Right cardiac atrium (tissue), 5 donors: Measurements from ENCODE around the gene CDH22. TPM values are rescaled to one million over a fixed set of nuclear protein-coding genes. Genes with fewer than 3 reads are reported as not detected.

Experiments
- ATAC-seq, 2 donors: fragments of 200-7000 bp; cut with Tn5 transposase; one replicate each; pipeline versions ENCODE4 v1.8.0 to v1.9.1; 2020; ENCODE audit warnings: moderate library complexity in 2 of 2, mild to moderate bottlenecking in 1 of 2
- DNase-seq, 3 donors: peaks; one replicate each; pipeline ENCODE4 v3.0.0-alpha.2; 2020
- H3K27ac ChIP-seq: one replicate; pipeline ENCODE4 v1.5.1; 2013; ENCODE audit warnings: mild to moderate bottlenecking, low read length, control low read depth, moderate library complexity
- H3K27me3 ChIP-seq: one replicate; pipeline ENCODE4 v1.6.1; 2013; ENCODE audit not compliant: control insufficient read depth, insufficient read depth
- H3K4me1 ChIP-seq: one replicate; pipeline ENCODE4 v1.6.1; 2013; ENCODE audit warnings: low read length; ENCODE audit not compliant: control insufficient read depth, insufficient read depth
- H3K4me3 ChIP-seq: one replicate; pipeline ENCODE4 v1.5.1; 2013; ENCODE audit warnings: low read length, control low read depth
- H3K9me3 ChIP-seq: one replicate; pipeline ENCODE4 v1.6.1; 2013; ENCODE audit warnings: low read length; ENCODE audit not compliant: control insufficient read depth
- WGBS: extraction: QIAGEN DNeasy Blood & Tissue Kit; methylation state at CpG from one replicate; pipeline ENCODE4 v1.1.7; 2013; 5-methylcytosine and 5-hydroxymethylcytosine counted together
- intact Hi-C, 4 donors: fragments of 100-400 bp; cut with DNase I; formaldehyde crosslinking; loops; one replicate each; pipeline versions ENCODE4 v1.11.0 to v1.14.0; 2022 to 2023
- polyA plus RNA-seq: library from polyadenylated mRNA; stranded (reverse); fragments of 200-250 nt; gene quantifications from one replicate; pipeline ENCODE4 v1.2.3, GENCODE V29; 2013
- total RNA-seq, 4 donors: library from RNA; stranded (reverse); fragmentation: NEBNext Ultra II Directional; extraction: Animal tissue kit (Norgen Biotek cat#: 25700); gene quantifications; one replicate each; pipeline ENCODE4 v1.2.1, GENCODE V29; 2021
- donor health status: healthy with polysubstance abuse.
- donor health status: DM: no; HTN: yes; CAD: no.
- donor health status: DM: no; HTN: no; CAD: no.
- donor health status: DM: no; HTN: yes; CAD: no; lungs with severe emphysema.
- donor health status: DM: yes; HTN: yes; CAD: no.

The CDH22 gene
- total and polyA plus RNA-seq, 5 donors: 1.6 to 7.0 (median 4.0) TPM

GRCh38 chr20:46330831-46331371, 22.6 kb upstream of the CDH22 start:
- H3K4me1 ChIP-seq: no peaks in the 10 kb centered on the region
- H3K27ac ChIP-seq: no peak overlapping the region
- intact Hi-C loops: no loop called here
- H3K9me3 ChIP-seq: no peaks in the 10 kb centered on the region
- DNase-seq (no peak), ATAC-seq (no peak)
- no peaks in the 10 kb centered on the region for H3K27me3 ChIP-seq
- 73% methylated on average over 13 of the region's 13 CpGs for WGBS
- H3K4me3 ChIP-seq: no peak overlapping the region

DNA sequence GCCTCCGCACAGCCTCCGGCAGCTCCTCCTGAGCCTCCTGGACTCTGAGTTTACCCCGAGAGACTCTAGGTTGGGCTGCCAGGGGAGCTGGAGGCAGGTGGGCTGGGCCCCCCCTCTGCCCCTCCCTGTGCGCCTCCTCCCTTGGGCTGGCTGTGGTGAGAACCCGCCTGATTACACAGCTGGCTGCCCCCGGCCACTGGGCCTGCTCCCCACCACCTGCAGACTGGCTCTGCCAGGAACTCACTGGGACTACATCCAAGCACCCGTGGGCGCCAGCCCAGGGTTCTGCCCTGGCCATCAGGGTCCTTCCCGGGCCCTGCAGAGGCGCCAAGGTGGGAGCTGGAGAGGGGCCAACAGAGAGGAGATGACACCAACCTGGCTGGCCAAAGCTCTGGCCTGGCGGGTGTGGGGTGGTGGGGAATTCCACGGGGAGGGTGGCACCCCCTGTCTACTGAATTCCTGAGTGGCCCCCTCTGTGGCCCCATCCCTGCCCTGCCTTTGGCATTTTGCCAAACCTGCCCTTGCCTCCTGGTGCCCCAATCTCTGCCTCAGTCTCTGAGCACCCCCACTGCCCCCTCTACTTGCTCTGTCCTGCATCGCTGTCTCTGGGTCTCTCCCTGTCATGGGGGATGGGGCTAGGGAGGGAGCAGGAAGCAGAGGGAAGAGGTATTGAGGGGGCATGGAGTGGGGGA, 21.9 kb upstream of the CDH22 start:
- Histone ChIP-seq H3K4me3 (no peak overlapping the region), H3K9me3 (no peaks in the 10 kb centered on the region), H3K27ac (no peak overlapping the region), H3K27me3 (no peaks in the 10 kb centered on the region), H3K4me1 (no peaks in the 10 kb centered on the region)
- ATAC-seq: no peak
- DNase-seq: no peak
- 47% methylated on average over 13 of the region's 13 CpGs for WGBS
- intact Hi-C loops: no loop called here

GRCh38 chr20:46328200-46328882, 20.0 kb upstream of the CDH22 start:
- Histone ChIP-seq H3K4me1 (no peaks in the 10 kb centered on the region), H3K27ac (no peak overlapping the region), H3K4me3 (no peak overlapping the region), H3K9me3 (no peaks in the 10 kb centered on the region), H3K27me3 (no peaks in the 10 kb centered on the region)
- intact Hi-C loops: no loop called here
- ATAC-seq (no peak), DNase-seq (no peak)
- WGBS: 48% methylated on average over 16 of the region's 16 CpGs

- Histone ChIP-seq H3K4me3 (no peak overlapping the region), H3K27ac (no peak overlapping the region), H3K27me3 (no peaks in the 10 kb centered on the region), H3K9me3 (no peaks in the 10 kb centered on the region), H3K4me1 (no peaks in the 10 kb centered on the region)
- intact Hi-C loops: no loop called here
- 92% methylated on average over 6 of the region's 6 CpGs for WGBS
- no peak for ATAC-seq
- no peak for DNase-seq
These were observed 19.3 kb upstream of the CDH22 start for GRCh38 chr20:46327557-46327956.

DNA sequence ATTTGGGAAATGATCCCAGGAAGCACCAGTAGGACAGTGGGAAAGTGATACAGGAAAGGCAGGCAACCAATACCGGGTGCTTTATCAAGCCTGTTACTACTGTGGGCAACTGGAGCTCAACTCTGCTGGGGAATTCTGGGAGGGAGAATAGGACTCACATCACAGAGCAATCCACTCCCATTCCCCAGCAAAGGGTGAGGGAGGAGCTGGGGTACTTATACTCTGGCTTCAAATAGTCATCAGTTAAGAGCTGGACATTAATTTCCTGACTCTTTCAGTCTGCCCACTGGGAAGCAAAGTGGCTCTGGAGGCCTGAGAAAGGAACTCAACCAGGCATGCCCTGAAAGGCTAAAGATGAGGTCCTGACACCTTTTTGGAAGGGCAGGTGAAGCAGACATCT, 17.5 kb upstream of the CDH22 start:
- Histone ChIP-seq H3K27me3 (no peaks in the 10 kb centered on the region), H3K27ac (no peak overlapping the region), H3K9me3 (no peaks in the 10 kb centered on the region), H3K4me1 (no peaks in the 10 kb centered on the region), H3K4me3 (no peak overlapping the region)
- 50% methylated on average over 1 of the region's 1 CpG for WGBS
- intact Hi-C loops: no loop called here
- ATAC-seq (no peak), DNase-seq (no peak)

- Histone ChIP-seq H3K4me1 (no peaks in the 10 kb centered on the region), H3K27me3 (no peaks in the 10 kb centered on the region), H3K27ac (no peak overlapping the region), H3K4me3 (no peak overlapping the region), H3K9me3 (no peaks in the 10 kb centered on the region)
- DNase-seq (no peak), ATAC-seq (no peak)
- intact Hi-C loops: no loop called here
- WGBS: 59% methylated on average over 6 of the region's 6 CpGs
These were observed 16.8 kb upstream of the CDH22 start for GRCh38 chr20:46324960-46325703.

- no peak for DNase-seq
- ATAC-seq: no peak
- Histone ChIP-seq H3K4me1 (no peaks in the 10 kb centered on the region), H3K27me3 (no peaks in the 10 kb centered on the region), H3K9me3 (no peaks in the 10 kb centered on the region), H3K27ac (no peak overlapping the region), H3K4me3 (no peak overlapping the region)
- WGBS: 63% methylated on average over 7 of the region's 7 CpGs
- intact Hi-C loops: no loop called here
These were observed 16.1 kb upstream of the CDH22 start for GRCh38 chr20:46324379-46324778.

- ATAC-seq: no peak
- Histone ChIP-seq H3K4me1 (no peaks in the 10 kb centered on the region), H3K27me3 (no peaks in the 10 kb centered on the region), H3K4me3 (no peak overlapping the region), H3K27ac (no peak overlapping the region), H3K9me3 (no peaks in the 10 kb centered on the region)
- no peak for DNase-seq
- WGBS: 60% methylated on average over 10 of the region's 10 CpGs
- intact Hi-C loops: no loop called here
These were observed 15.3 kb upstream of the CDH22 start for GRCh38 chr20:46323557-46323956.

DNA sequence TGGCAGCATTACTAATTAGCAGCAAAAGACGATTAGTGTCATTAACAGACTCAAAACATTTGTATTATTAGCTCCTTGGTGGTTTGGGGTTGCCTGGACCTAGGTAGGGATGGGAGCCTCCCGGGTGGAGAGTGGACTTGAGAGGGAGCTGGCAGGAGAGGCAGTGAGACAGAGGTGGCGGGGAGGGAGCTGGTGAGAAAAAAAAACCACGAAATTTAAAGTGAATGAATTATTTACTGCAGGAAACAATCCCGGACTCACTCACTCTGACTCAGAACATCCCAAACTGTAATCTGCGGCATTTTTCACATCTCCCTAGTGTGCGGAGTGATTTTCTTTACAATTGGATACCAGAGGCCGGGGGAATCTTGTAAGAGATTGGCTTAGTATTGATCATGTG, 14.3 kb upstream of the CDH22 start:
- no peak for ATAC-seq
- intact Hi-C loops: no loop called here

GRCh38 chr20:46317685-46318177, 9.4 kb upstream of the CDH22 start:
- intact Hi-C loops: loop anchor here in 1 of 4 donors (10.0 kb wide), 1 partner anchor 63 kb away; no protein-coding TSS in a partner anchor
- 44% methylated on average over 7 of the region's 7 CpGs for WGBS
- Histone ChIP-seq H3K27ac (no peak overlapping the region), H3K4me3 (no peak overlapping the region), H3K4me1 (no peaks in the 10 kb centered on the region), H3K9me3 (no peaks in the 10 kb centered on the region), H3K27me3 (no peaks in the 10 kb centered on the region)
- no peak for DNase-seq
- ATAC-seq: no peak

More for the DNA sequence above, 14.3 kb upstream of the CDH22 start:
- H3K9me3 ChIP-seq: no peaks in the 10 kb centered on the region
- no peak for DNase-seq
- no peaks in the 10 kb centered on the region for H3K27me3 ChIP-seq
- H3K4me1 ChIP-seq: no peaks in the 10 kb centered on the region
- H3K27ac ChIP-seq: no peak overlapping the region
- H3K4me3 ChIP-seq: no peak overlapping the region
- 57% methylated on average over 8 of the region's 8 CpGs for WGBS
